Osteoblast (primary cell): ENCODE data around the gene SUGT1. TPM values are rescaled to one million over a fixed set of nuclear protein-coding genes. Genes with fewer than 3 reads are reported as not detected.
A peak's percentile ranks its signal among the peaks of the same experiment; 100 is the strongest.
"Not testable (repeated sequence)": the region's sequence is repeated elsewhere in the genome, so short reads cannot be mapped to it uniquely, and the experiment has no call there.

ENCODE experiments used
- DNase-seq: peaks from one replicate; pipeline ENCODE4 v3.0.0; 2011; ENCODE audit warnings: low spot score, mixed read lengths; ENCODE audit not compliant: insufficient read length; ENCODE audit errors: missing footprints
- H2AFZ ChIP-seq: 2 replicates; pipeline ENCODE4 v1.6.0; 2011; ENCODE audit warnings: mild to moderate bottlenecking, low read length
- H3K27ac ChIP-seq: 2 replicates; pipeline ENCODE4 v1.5.1; 2011; ENCODE audit warnings: mild to moderate bottlenecking, low read depth, low read length, moderate library complexity
- H3K27me3 ChIP-seq: 2 replicates; pipeline ENCODE4 v1.6.0; 2012; ENCODE audit warnings: mild to moderate bottlenecking, control low read depth, inconsistent platforms, low read length, moderate library complexity; ENCODE audit not compliant: insufficient read depth
- H3K36me3 ChIP-seq: 2 replicates; pipeline ENCODE4 v1.5.1; 2011; ENCODE audit warnings: mild to moderate bottlenecking, low read length, control low read depth, moderate library complexity; ENCODE audit not compliant: insufficient read depth
- H3K4me1 ChIP-seq: 2 replicates; pipeline ENCODE4 v1.5.1; 2011; ENCODE audit warnings: mild to moderate bottlenecking, low read length, control low read depth, moderate library complexity; ENCODE audit not compliant: insufficient read depth
- H3K4me2 ChIP-seq: 2 replicates; pipeline ENCODE4 v1.6.0; 2011; ENCODE audit warnings: mild to moderate bottlenecking, low read length; ENCODE audit not compliant: insufficient read depth
- H3K4me3 ChIP-seq: fragments of 200-600 bp; sonication (generic); 3 replicates; pipeline ENCODE4 v1.5.1; 2012; ENCODE audit warnings: mild to moderate bottlenecking, low read length, inconsistent platforms; ENCODE audit not compliant: insufficient read depth
- H3K79me2 ChIP-seq: 2 replicates; pipeline ENCODE4 v1.6.0; 2012; ENCODE audit warnings: mild to moderate bottlenecking, low read length, control low read depth, inconsistent platforms; ENCODE audit not compliant: insufficient read depth
- H3K9me3 ChIP-seq: 2 replicates; pipeline ENCODE4 v1.5.1; 2011; ENCODE audit warnings: low read depth, low read length, control low read depth
- H4K20me1 ChIP-seq: 2 replicates; pipeline ENCODE4 v1.6.0; 2012; ENCODE audit warnings: mild to moderate bottlenecking, low read length, control low read depth; ENCODE audit not compliant: insufficient read depth
- CTCF ChIP-seq: IDR thresholded peaks from 2 replicates; pipeline ENCODE4 v1.5.1; 2011; ENCODE audit warnings: mild to moderate bottlenecking, low read depth, low read length, moderate library complexity; ENCODE audit errors: extremely low read depth
- total RNA-seq: library from RNA; depleted of rRNA; stranded (reverse); fragments of >200 nt; gene quantifications from 2 replicates; pipeline ENCODE4 v1.2.3, GENCODE V29; 2012

Gene SUGT1
- 30.4 and 30.9 TPM in 2 replicates for total RNA-seq

DNA sequence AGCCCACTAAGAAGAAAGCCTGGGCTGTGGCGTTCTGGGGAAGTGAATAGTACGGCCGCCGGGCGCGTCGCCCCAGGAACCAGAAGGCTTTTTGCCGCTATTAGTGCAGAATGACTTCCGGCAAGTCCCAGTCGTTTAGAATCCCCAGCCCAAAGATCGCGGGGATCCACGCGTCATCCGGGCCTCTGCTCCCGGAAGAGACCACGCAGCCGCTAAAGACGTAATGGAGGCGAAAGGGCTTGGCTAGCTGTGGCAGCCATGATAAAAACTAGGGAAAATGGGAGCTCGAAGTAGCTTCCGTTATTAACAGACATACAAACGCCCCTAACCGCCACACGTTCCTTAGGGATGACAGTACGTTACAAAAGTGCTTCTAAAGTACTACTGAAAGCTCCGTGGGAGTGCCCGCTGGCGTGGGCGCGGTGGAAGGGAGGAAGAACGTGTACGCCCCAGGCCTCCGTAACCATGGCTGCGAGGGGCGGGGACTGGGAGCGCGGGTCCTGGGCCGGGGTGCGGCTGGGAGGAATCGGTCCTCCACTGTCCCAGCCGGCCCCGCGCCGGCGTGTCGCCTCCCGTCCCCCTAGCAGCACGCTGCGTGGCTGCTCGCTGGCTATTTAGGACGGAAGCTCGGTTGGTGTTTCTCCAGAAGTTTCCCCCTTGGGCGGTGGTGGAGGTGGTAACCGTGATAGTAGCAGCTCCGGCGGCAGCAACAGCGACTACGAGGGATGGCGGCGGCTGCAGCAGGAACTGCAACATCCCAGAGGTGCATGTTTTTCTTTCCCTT lies at the start of gene SUGT1:
SUGT1 (plus strand) TSS at position 641 of the 784 bp plus-strand sequence; CDS start at position 726, 85 bp downstream.
- H2AFZ ChIP-seq = peak within 1 kb of the TSS; percentile 94
- peak; percentile 68 for TF ChIP-seq CTCF
- H3K4me3 ChIP-seq = peak within 1 kb of the TSS; percentile 84
- peaks cover 3% of the 10 kb centered on the region for H3K36me3 ChIP-seq
- peak within 1 kb of the TSS; percentile 86 for H3K4me2 ChIP-seq
- DNase-seq = peak; percentile 96
- H4K20me1 ChIP-seq = peaks cover 14% of the 10 kb centered on the region
- no peaks in the 10 kb centered on the region for H3K27me3 ChIP-seq
- peak within 1 kb of the TSS; percentile 99 for H3K27ac ChIP-seq
- H3K79me2 ChIP-seq = peaks cover 71% of the 10 kb centered on the region
- H3K4me1 ChIP-seq = peaks cover 16% of the 10 kb centered on the region
- H3K9me3 ChIP-seq = no peaks in the 10 kb centered on the region

DNA sequence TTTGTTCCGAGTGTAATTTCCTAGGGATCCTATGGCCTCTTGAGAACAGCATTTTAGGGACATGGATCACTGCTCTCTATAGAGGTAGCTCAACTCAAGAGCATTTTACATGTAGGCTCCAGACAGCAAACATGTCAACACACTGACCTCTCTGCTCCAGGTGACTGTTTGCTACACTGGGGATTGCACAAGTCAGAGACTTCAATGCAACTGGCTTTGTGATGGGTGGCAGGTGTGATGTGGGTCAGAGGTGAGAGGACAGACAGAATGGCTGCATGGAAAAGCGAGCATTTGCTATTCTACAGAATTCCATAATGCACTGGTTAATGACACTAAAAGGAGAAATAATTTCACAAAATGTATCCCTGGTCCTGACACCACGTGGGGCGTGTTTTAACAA lies 49.3 kb upstream of the SUGT1 start:
- H2AFZ ChIP-seq, H3K36me3 ChIP-seq, H3K4me3 ChIP-seq, H3K27ac ChIP-seq, H4K20me1 ChIP-seq, H3K4me2 ChIP-seq, H3K4me1 ChIP-seq, H3K9me3 ChIP-seq, H3K27me3 ChIP-seq, DNase-seq, H3K79me2 ChIP-seq: not testable (repeated sequence)

- DNase-seq, H3K4me2 ChIP-seq, H3K79me2 ChIP-seq, H3K4me3 ChIP-seq, H3K36me3 ChIP-seq, H3K27ac ChIP-seq, H3K27me3 ChIP-seq, H3K9me3 ChIP-seq, H4K20me1 ChIP-seq, H2AFZ ChIP-seq, H3K4me1 ChIP-seq: not testable (repeated sequence)
These were observed 46.5 kb upstream of the SUGT1 start for GRCh38 chr13:52606126-52606525.

GRCh38 chr13:52606795-52607194 lies 45.8 kb upstream of the SUGT1 start:
- not testable (repeated sequence) for DNase-seq, H2AFZ ChIP-seq, H3K79me2 ChIP-seq, H3K27ac ChIP-seq, H3K4me1 ChIP-seq, H3K4me2 ChIP-seq, H3K9me3 ChIP-seq, H3K36me3 ChIP-seq, H3K27me3 ChIP-seq, H3K4me3 ChIP-seq, H4K20me1 ChIP-seq

DNA sequence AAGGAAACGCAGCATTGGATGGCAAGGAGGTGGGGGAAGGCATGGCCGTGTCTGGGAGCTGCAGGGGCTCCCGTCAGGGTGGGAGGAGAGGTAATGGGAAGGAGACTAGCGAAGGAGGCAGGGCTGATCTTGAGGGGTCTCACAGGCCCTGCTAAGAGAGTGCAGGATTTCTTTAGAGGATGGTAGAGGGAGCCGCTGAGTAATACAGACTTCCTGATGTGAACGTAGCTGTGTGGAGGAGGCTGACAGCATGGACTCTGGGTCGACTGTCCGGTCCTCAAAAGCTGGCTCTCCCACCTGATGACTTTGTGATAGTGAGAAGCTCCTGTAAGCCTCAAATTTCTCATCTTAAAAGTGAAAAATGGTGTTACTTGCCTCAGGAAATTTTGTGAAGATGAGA lies 44.5 kb upstream of the SUGT1 start:
- not testable (repeated sequence) for H3K27ac ChIP-seq, H2AFZ ChIP-seq, H3K27me3 ChIP-seq, H3K4me2 ChIP-seq, H4K20me1 ChIP-seq, H3K4me3 ChIP-seq, H3K9me3 ChIP-seq, H3K4me1 ChIP-seq, H3K79me2 ChIP-seq, H3K36me3 ChIP-seq
- DNase-seq = peak; percentile 53
